Prostate gland (tissue), 2 donors: ENCODE results near the gene ARMC8.

Source experiments
- POLR2A ChIP-seq: fragments of 450-650 bp; IDR thresholded peaks from one replicate; pipeline ENCODE4 v1.6.1; 2016; ENCODE audit warnings: antibody characterized with exemption, mild to moderate bottlenecking
- POLR2AphosphoS5 ChIP-seq: sonication (generic); formaldehyde crosslinking; IDR thresholded peaks from one replicate; pipeline ENCODE4 v1.6.1; 2017; ENCODE audit warnings: antibody characterized with exemption
- TF ChIP-seq, protein P1 (sequence below), 4 experiments: fragments of 200-600 bp in 2 of 4; fragments of 450-650 bp in 2 of 4; sonication (generic) in 2 of 4; IDR thresholded peaks; 1 replicate in 3 of 4; 2 replicates in 1 of 4; pipeline ENCODE4 v1.5.1; 2016 to 2019; ENCODE audit warnings: antibody characterized with exemption in 4 of 4, mild to moderate bottlenecking in 2 of 4, moderate library complexity in 2 of 4

DNA sequence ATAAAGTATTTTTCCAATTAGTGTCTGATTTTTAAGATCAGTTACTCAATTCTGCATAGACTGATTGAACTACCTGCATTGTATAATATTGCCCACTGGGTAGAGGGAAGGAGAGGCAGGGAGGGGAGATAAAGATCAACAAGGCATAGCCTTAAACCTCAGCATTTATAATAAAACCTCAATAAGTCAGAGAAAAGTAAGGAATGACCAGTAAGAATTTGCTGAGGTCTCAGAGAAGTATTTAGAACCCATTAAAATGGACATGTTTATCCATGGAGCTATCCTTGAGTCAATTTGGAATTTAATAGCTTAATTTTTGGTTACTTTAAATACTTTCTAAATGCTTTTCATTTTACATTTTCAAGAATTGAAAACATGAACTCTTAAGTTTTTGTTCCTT, 62.5 kb downstream of the ARMC8 start:
- TF ChIP-seq, protein P1, sequence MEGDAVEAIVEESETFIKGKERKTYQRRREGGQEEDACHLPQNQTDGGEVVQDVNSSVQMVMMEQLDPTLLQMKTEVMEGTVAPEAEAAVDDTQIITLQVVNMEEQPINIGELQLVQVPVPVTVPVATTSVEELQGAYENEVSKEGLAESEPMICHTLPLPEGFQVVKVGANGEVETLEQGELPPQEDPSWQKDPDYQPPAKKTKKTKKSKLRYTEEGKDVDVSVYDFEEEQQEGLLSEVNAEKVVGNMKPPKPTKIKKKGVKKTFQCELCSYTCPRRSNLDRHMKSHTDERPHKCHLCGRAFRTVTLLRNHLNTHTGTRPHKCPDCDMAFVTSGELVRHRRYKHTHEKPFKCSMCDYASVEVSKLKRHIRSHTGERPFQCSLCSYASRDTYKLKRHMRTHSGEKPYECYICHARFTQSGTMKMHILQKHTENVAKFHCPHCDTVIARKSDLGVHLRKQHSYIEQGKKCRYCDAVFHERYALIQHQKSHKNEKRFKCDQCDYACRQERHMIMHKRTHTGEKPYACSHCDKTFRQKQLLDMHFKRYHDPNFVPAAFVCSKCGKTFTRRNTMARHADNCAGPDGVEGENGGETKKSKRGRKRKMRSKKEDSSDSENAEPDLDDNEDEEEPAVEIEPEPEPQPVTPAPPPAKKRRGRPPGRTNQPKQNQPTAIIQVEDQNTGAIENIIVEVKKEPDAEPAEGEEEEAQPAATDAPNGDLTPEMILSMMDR (IDR thresholded peaks at IDR 0.05) = no peak
- TF ChIP-seq POLR2A (no peak), POLR2AphosphoS5 (no peak)
